NCI-H345 (cell line): ENCODE measurements around the gene CFAP299.
"Not testable (repeated sequence)": the region's sequence is repeated elsewhere in the genome, so short reads cannot be mapped to it uniquely, and the experiment has no call there.

Source experiments
- DNase-seq: peaks from one replicate; lab custom pipeline; 2025; lab: John Stamatoyannopoulos, UW

The CFAP299 gene

GRCh38 chr4:80390178-80390577, 54.6 kb downstream of the CFAP299 start:
- DNase-seq: no peak

GRCh38 chr4:80393246-80393969, 57.9 kb downstream of the CFAP299 start:
- no peak for DNase-seq

- no peak for DNase-seq
Observed at GRCh38 chr4:80393970-80394250, 58.4 kb downstream of the CFAP299 start.

- no peak for DNase-seq
Observed at GRCh38 chr4:80407246-80407645, 71.7 kb downstream of the CFAP299 start.

GRCh38 chr4:80409809-80410208, 74.3 kb downstream of the CFAP299 start:
- no peak for DNase-seq

GRCh38 chr4:80412322-80412721, 76.8 kb downstream of the CFAP299 start:
- no peak for DNase-seq

GRCh38 chr4:80413086-80413485, 77.6 kb downstream of the CFAP299 start:
- DNase-seq: no peak

GRCh38 chr4:80417019-80417418, 81.5 kb downstream of the CFAP299 start:
- DNase-seq: no peak

- no peak for DNase-seq
Observed at GRCh38 chr4:80419946-80420345, 84.4 kb downstream of the CFAP299 start.

GRCh38 chr4:80420638-80421037, 85.1 kb downstream of the CFAP299 start:
- no peak for DNase-seq

GRCh38 chr4:80422727-80423404, 87.3 kb downstream of the CFAP299 start:
- DNase-seq: no peak

GRCh38 chr4:80423553-80424224, 88.2 kb downstream of the CFAP299 start:
- no peak for DNase-seq

GRCh38 chr4:80424225-80424581, 88.7 kb downstream of the CFAP299 start:
- no peak for DNase-seq

GRCh38 chr4:80425124-80426100, 89.9 kb downstream of the CFAP299 start:
- no peak for DNase-seq

- DNase-seq: no peak
Observed at GRCh38 chr4:80431203-80431965, 95.9 kb downstream of the CFAP299 start.

GRCh38 chr4:80434238-80434637, 98.7 kb downstream of the CFAP299 start:
- DNase-seq: no peak

- DNase-seq: no peak
Observed at GRCh38 chr4:80438016-80438415, 102.5 kb downstream of the CFAP299 start.

GRCh38 chr4:80439294-80440061, 103.9 kb downstream of the CFAP299 start:
- not testable (repeated sequence) for DNase-seq

- no peak for DNase-seq
Observed at GRCh38 chr4:80446248-80446647, 110.7 kb downstream of the CFAP299 start.

GRCh38 chr4:80446664-80447063, 111.1 kb downstream of the CFAP299 start:
- DNase-seq: no peak

GRCh38 chr4:80447493-80447892, 112.0 kb downstream of the CFAP299 start:
- no peak for DNase-seq
